ENCODE data around the gene KRTAP5-6. TPM values are rescaled to one million over a fixed set of nuclear protein-coding genes. Genes with fewer than 3 reads are reported as not detected.

KRTAP5-6 gene
- total RNA-seq: not detected

GRCh38 chr11:1696608-1697570 is at the start of gene KRTAP5-6:
Gene KRTAP5-6, plus strand, starts transcription at chr11:1697195. Its CDS starts 51 bp downstream, at chr11:1697246.

Other genes with a start within 250 kb of the KRTAP5-6 start
- gene MOB2, start 210.4 kb upstream of the KRTAP5-6 start, total RNA-seq: 22.5 TPM
- gene DUSP8, start 124.9 kb upstream of the KRTAP5-6 start, total RNA-seq: 8.8 TPM
- gene KRTAP5-1, start 111.9 kb upstream of the KRTAP5-6 start, total RNA-seq: not detected
- not detected for gene KRTAP5-2, start 98.9 kb upstream of the KRTAP5-6 start, total RNA-seq
- gene KRTAP5-3, start 88.7 kb upstream of the KRTAP5-6 start, total RNA-seq: not detected
- not detected for gene KRTAP5-4, start 75.1 kb upstream of the KRTAP5-6 start, total RNA-seq
- gene KRTAP5-5, start 67.4 kb upstream of the KRTAP5-6 start, total RNA-seq: not detected
- 0.94 TPM for gene IFITM10, start 53.4 kb downstream of the KRTAP5-6 start, total RNA-seq
- gene CTSD, start 66.7 kb downstream of the KRTAP5-6 start, total RNA-seq: 39.8 TPM
- gene SYT8, start 137.8 kb downstream of the KRTAP5-6 start, total RNA-seq: not detected
- gene TNNI2, start 141.8 kb downstream of the KRTAP5-6 start, total RNA-seq: not detected
- 0.63 TPM for gene LSP1, start 155.9 kb downstream of the KRTAP5-6 start, total RNA-seq
- not detected for gene PRR33, start 194.7 kb downstream of the KRTAP5-6 start, total RNA-seq
- not detected for gene TNNT3, start 222.5 kb downstream of the KRTAP5-6 start, total RNA-seq